Endothelial cell of umbilical vein (primary cell): ENCODE data around the gene IFT57. TPM values are rescaled to one million over a fixed set of nuclear protein-coding genes. Genes with fewer than 3 reads are reported as not detected.

Source experiments
- BruUV-seq: library from RNA; stranded (reverse); fragments of 400-500 nt; replicated peaks from 2 replicates; lab custom pipeline; 2021; lab: Mats Ljungman, UMichigan
- CTCF ChIA-PET: fragments of 300-600, 350-600 bp; sonication (Branson Sonifier 250); formaldehyde crosslinking; loops from one replicate; lab custom pipeline; 2021; ENCODE audit warnings: antibody characterized with exemption, inconsistent platforms; lab: Charles Lee
- POLR2A ChIA-PET: fragments of 300-600, 350-600 bp; sonication (Branson Sonifier 250); formaldehyde crosslinking; loops from one replicate; lab custom pipeline; 2021; ENCODE audit warnings: antibody characterized with exemption, inconsistent platforms; lab: Charles Lee
- DNase-seq: peaks from one replicate; pipeline ENCODE4 v3.0.0-alpha.2; 2011; ENCODE audit warnings: low read depth, low spot score
- FAIRE-seq: peaks from 2 replicates; lab custom pipeline; 2011; peaks lifted over from hg19 to GRCh38; lab: Jason Lieb, UNC
- H2AFZ ChIP-seq: 2 replicates; pipeline ENCODE4 v1.6.0; 2012; ENCODE audit warnings: low read depth, low read length, control low read depth, inconsistent platforms
- H3K27ac ChIP-seq: 2 replicates; pipeline ENCODE4 v1.5.1; 2011; ENCODE audit warnings: low read depth, mild to moderate bottlenecking, control low read depth, low read length, moderate library complexity; ENCODE audit not compliant: insufficient read depth
- H3K27me3 ChIP-seq, 2 experiments: 2 replicates each; pipeline versions ENCODE4 v1.6.0 to v1.6.1; 2011; ENCODE audit warnings: low read length in 2 of 2, mixed read lengths in 1 of 2; ENCODE audit not compliant: control insufficient read depth in 2 of 2, insufficient read depth in 2 of 2
- H3K36me3 ChIP-seq, 2 experiments: 2 replicates in 1 of 2; 3 replicates in 1 of 2; pipeline ENCODE4 v1.5.1; 2011; ENCODE audit warnings: low read length in 2 of 2, mild to moderate bottlenecking in 1 of 2, moderate library complexity in 1 of 2; ENCODE audit not compliant: control insufficient read depth in 2 of 2, insufficient read depth in 2 of 2; ENCODE audit errors: extremely low read depth in 1 of 2
- H3K4me1 ChIP-seq: 3 replicates; pipeline ENCODE4 v1.5.1; 2011; ENCODE audit warnings: mild to moderate bottlenecking, low read length; ENCODE audit not compliant: control insufficient read depth, insufficient read depth; ENCODE audit errors: extremely low read depth
- H3K4me2 ChIP-seq: 2 replicates; pipeline ENCODE4 v1.6.1; 2011; ENCODE audit warnings: low read length, control low read depth, mixed read lengths; ENCODE audit not compliant: insufficient read depth
- H3K4me3 ChIP-seq, 3 experiments: fragments of 200-600 bp in 1 of 3; sonication (generic), shearing (Covaris generic) in 1 of 3; replicated peaks in 1 of 3; 2 replicates each; pipeline ENCODE4 v1.5.1; 2011 to 2016; ENCODE audit warnings: control low read depth in 3 of 3, low read length in 3 of 3, mild to moderate bottlenecking in 2 of 3, inconsistent platforms in 1 of 3, low read depth in 1 of 3, moderate library complexity in 1 of 3; ENCODE audit not compliant: insufficient read depth in 1 of 3
- H3K79me2 ChIP-seq: 2 replicates; pipeline ENCODE4 v1.6.0; 2012; ENCODE audit warnings: low read length, inconsistent platforms; ENCODE audit not compliant: control insufficient read depth, insufficient read depth
- H3K9ac ChIP-seq: replicated peaks from 2 replicates; pipeline ENCODE3; 2011; ENCODE audit warnings: low read length, control low read depth; ENCODE audit not compliant: insufficient read depth; ENCODE audit errors: extremely low read depth
- H3K9me1 ChIP-seq: replicated peaks from 3 replicates; pipeline ENCODE4 v1.6.0; 2011; ENCODE audit warnings: mild to moderate bottlenecking, low read length; ENCODE audit not compliant: control insufficient read depth, insufficient read depth; ENCODE audit errors: extremely low read depth
- H3K9me3 ChIP-seq: replicated peaks from 2 replicates; pipeline ENCODE4 v1.5.1; 2012; ENCODE audit warnings: low read length, inconsistent platforms; ENCODE audit not compliant: control insufficient read depth, insufficient read depth
- H4K20me1 ChIP-seq: replicated peaks from 2 replicates; pipeline ENCODE3; 2011; ENCODE audit warnings: mild to moderate bottlenecking, low read length; ENCODE audit not compliant: control insufficient read depth, insufficient read depth; ENCODE audit errors: extremely low read depth
- CTCF ChIP-seq, 2 donors: IDR thresholded peaks; 1 replicate in 1 of 2; 2 replicates in 1 of 2; pipeline ENCODE4 v1.5.1; 2011; ENCODE audit warnings: low read length in 2 of 2, mild to moderate bottlenecking in 2 of 2, moderate library complexity in 2 of 2, control low read depth in 1 of 2, inconsistent platforms in 1 of 2, low read depth in 1 of 2; ENCODE audit not compliant: insufficient read depth in 1 of 2; ENCODE audit errors: extremely low read depth in 1 of 2
- EZH2 ChIP-seq: IDR thresholded peaks from 2 replicates; pipeline ENCODE4 v1.6.1; 2012; ENCODE audit warnings: borderline replicate concordance, low read depth, mild to moderate bottlenecking, moderate library complexity, low read length, inconsistent platforms; ENCODE audit not compliant: severe bottlenecking
- FOS ChIP-seq: IDR thresholded peaks from 2 replicates; pipeline ENCODE4 v1.6.1; 2011; ENCODE audit warnings: mild to moderate bottlenecking, low read length, moderate library complexity, borderline replicate concordance; ENCODE audit not compliant: insufficient read depth
- JUN ChIP-seq: IDR thresholded peaks from 2 replicates; pipeline ENCODE4 v1.6.1; 2011; ENCODE audit warnings: borderline replicate concordance, low read depth; ENCODE audit not compliant: insufficient read length, insufficient read depth
- MAX ChIP-seq: IDR thresholded peaks from 2 replicates; pipeline ENCODE4 v1.6.1; 2011; ENCODE audit not compliant: insufficient read depth, insufficient read length
- MYC ChIP-seq: IDR thresholded peaks from one replicate; pipeline ENCODE4 v1.6.1; 2011; ENCODE audit warnings: mild to moderate bottlenecking, low read depth, low read length
- POLR2A ChIP-seq: IDR thresholded peaks from 2 replicates; pipeline ENCODE4 v1.6.1; 2012; ENCODE audit warnings: low read depth, mild to moderate bottlenecking, control low read depth, low read length
- dilution Hi-C: fragments of 300-500 bp; cut with MboI; formaldehyde crosslinking; loops from one replicate; pipeline ENCODE4 v1.15.0; 2019; ENCODE audit warnings: low sequenced_read_pairs; ENCODE audit not compliant: extremely low pct_ligation_motif_present
- intact Hi-C: fragments of 100-400 bp; cut with micrococcal nuclease; formaldehyde crosslinking; loops from one replicate; pipeline ENCODE4 v1.10.0; 2022
- polyA plus RNA-seq, 4 experiments: library from polyadenylated mRNA; depleted of rRNA in 3 of 4; stranded (reverse) in 3 of 4; unstranded in 1 of 4; fragments of >200 nt; gene quantifications; 2 replicates each; pipeline versions ENCODE4 v1.2.1 to v1.2.3, GENCODE V29; 2011 to 2012; ENCODE audit warnings: missing spikeins in 1 of 4
- total RNA-seq: library from RNA; stranded (reverse); gene quantifications from 2 replicates; pipeline ENCODE4 v1.2.3, GENCODE V29; 2021

IFT57 gene
- total and polyA plus RNA-seq, 2 donors (not counting 3 experiments of a cell fraction or from before 2014, with no cell fraction given), result 15.2 to 25.1 TPM

GRCh38 chr3:108200024-108200423 lies 22.2 kb downstream of the IFT57 start:
- Histone ChIP-seq H3K27me3 (no peaks in the 10 kb centered on the region), H3K9me1 (no peaks in the 10 kb centered on the region), H3K9ac (no peak overlapping the region), H3K79me2 (no peaks in the 10 kb centered on the region), H2AFZ (no peak overlapping the region), H3K36me3 (no peaks in the 10 kb centered on the region), H3K4me3 (no peak overlapping the region), H3K4me1 (no peaks in the 10 kb centered on the region), H3K27ac (no peak overlapping the region), H4K20me1 (no peaks in the 10 kb centered on the region), H3K9me3 (no peaks in the 10 kb centered on the region), H3K4me2 (no peak overlapping the region)
- ChIA-PET CTCF (no interaction called here), POLR2A (no interaction called here)
- DNase-seq (no peak), FAIRE-seq (no peak)
- dilution Hi-C loops, result no loop called here
- TF ChIP-seq JUN, result no peak
- no peak for TF ChIP-seq FOS
- TF ChIP-seq MAX, result no peak
- TF ChIP-seq MYC, result no peak
- no peak for TF ChIP-seq CTCF (IDR thresholded peaks at IDR 0.05; ENCODE audit: extremely low read depth in 1 of 2, insufficient read depth in 1 of 2, low read depth in 1 of 2, low read length in 2 of 2)
- no TSS peak for BruUV-seq
- intact Hi-C loops, result no loop called here

- no peak for DNase-seq
- Histone ChIP-seq H3K4me1 (no peaks in the 10 kb centered on the region), H3K4me2 (no peak overlapping the region), H3K9me3 (no peaks in the 10 kb centered on the region), H3K4me3 (no peak overlapping the region), H3K27me3 (no peaks in the 10 kb centered on the region), H4K20me1 (no peaks in the 10 kb centered on the region), H3K9me1 (no peaks in the 10 kb centered on the region), H3K79me2 (no peaks in the 10 kb centered on the region), H3K27ac (no peak overlapping the region), H3K9ac (no peak overlapping the region), H3K36me3 (peaks cover 0 to 2% of the 10 kb centered on the region in 2 experiments), H2AFZ (no peak overlapping the region)
- TF ChIP-seq MYC (no peak), EZH2 (no peak), CTCF (IDR thresholded peaks at IDR 0.05; ENCODE audit: extremely low read depth in 1 of 2, insufficient read depth in 1 of 2, low read depth in 1 of 2, low read length in 2 of 2) (no peak), POLR2A (no peak)
- intact Hi-C loops (no loop called here), dilution Hi-C loops (no loop called here)
- BruUV-seq, result no TSS peak
- POLR2A ChIA-PET, result no interaction called here
- no peak for FAIRE-seq
- CTCF ChIA-PET, result no interaction called here
Observed at GRCh38 chr3:108191394-108191793, 30.8 kb downstream of the IFT57 start.
